Endothelial cell (in vitro differentiated cells): ENCODE data around the gene DUSP5. TPM values are rescaled to one million over a fixed set of nuclear protein-coding genes. Genes with fewer than 3 reads are reported as not detected.
A peak's percentile ranks its signal among the peaks of the same experiment; 100 is the strongest.

Experiments
- DNase-seq: peaks from one replicate; pipeline ENCODE4 v3.0.0; 2021; ENCODE audit warnings: low spot score
- H3K27ac Mint-ChIP-seq: one replicate; pipeline ENCODE4 v1.8.0; 2021; ENCODE audit warnings: mixed read lengths, inconsistent platforms; ENCODE audit not compliant: unreplicated experiment
- H3K27me3 Mint-ChIP-seq: one replicate; pipeline ENCODE4 v1.8.0; 2021; ENCODE audit warnings: mild to moderate bottlenecking, moderate library complexity, mixed read lengths, inconsistent platforms; ENCODE audit not compliant: unreplicated experiment
- H3K36me3 Mint-ChIP-seq: one replicate; pipeline ENCODE4 v1.8.0; 2021; ENCODE audit warnings: mild to moderate bottlenecking, low read depth, mixed read lengths, inconsistent platforms; ENCODE audit not compliant: unreplicated experiment
- H3K4me1 Mint-ChIP-seq: one replicate; pipeline ENCODE4 v1.8.0; 2021; ENCODE audit warnings: mild to moderate bottlenecking, mixed read lengths, inconsistent platforms; ENCODE audit not compliant: unreplicated experiment
- H3K4me3 Mint-ChIP-seq: one replicate; pipeline ENCODE4 v1.8.0; 2021; ENCODE audit warnings: mild to moderate bottlenecking, mixed read lengths, inconsistent platforms; ENCODE audit not compliant: unreplicated experiment
- H3K9me3 Mint-ChIP-seq: one replicate; pipeline ENCODE4 v1.8.0; 2021; ENCODE audit warnings: mixed read lengths, inconsistent platforms; ENCODE audit not compliant: unreplicated experiment
- CTCF ChIP-seq: fragments of 200-600 bp; sonication (generic); IDR thresholded peaks from one replicate; pipeline ENCODE4 v1.5.0; 2021; ENCODE audit warnings: antibody characterized with exemption; ENCODE audit not compliant: unreplicated experiment
- total RNA-seq: library from RNA; stranded (reverse); fragmentation: NEBNext Ultra II Directional; extraction: Animal tissue kit (Norgen Biotek cat#: 25700); gene quantifications from one replicate; pipeline ENCODE4 v1.2.1, GENCODE V29; 2021; ENCODE audit not compliant: unreplicated experiment

DUSP5 gene
- total RNA-seq, 1 donor from 2014 or later: 46.0 TPM

- H3K4me1 Mint-ChIP-seq: peaks cover 45% of the 10 kb centered on the region
- TF ChIP-seq CTCF: no peak
- H3K36me3 Mint-ChIP-seq: peaks cover 14% of the 10 kb centered on the region
- peak overlapping the region; percentile 69 for H3K27ac Mint-ChIP-seq
- H3K9me3 Mint-ChIP-seq: no peaks in the 10 kb centered on the region
- peaks cover 23% of the 10 kb centered on the region for H3K27me3 Mint-ChIP-seq
- peak overlapping the region; percentile 97 for H3K4me3 Mint-ChIP-seq
- peak; percentile 28 for DNase-seq
Observed at GRCh38 chr10:110495731-110496552, 1.8 kb upstream of the DUSP5 start.

- TF ChIP-seq CTCF: no peak
- peak overlapping the region; percentile 97 for H3K4me3 Mint-ChIP-seq
- peaks cover 52% of the 10 kb centered on the region for H3K4me1 Mint-ChIP-seq
- H3K36me3 Mint-ChIP-seq: peaks cover 14% of the 10 kb centered on the region
- peak overlapping the region; percentile 93 for H3K27ac Mint-ChIP-seq
- H3K27me3 Mint-ChIP-seq: peaks cover 23% of the 10 kb centered on the region
- no peak for DNase-seq
- no peaks in the 10 kb centered on the region for H3K9me3 Mint-ChIP-seq
Observed at GRCh38 chr10:110496553-110497437, 912 bp upstream of the DUSP5 start.

GRCh38 chr10:110498087-110498981 is 627 bp downstream of the DUSP5 start:
- no peak for TF ChIP-seq CTCF
- Mint-ChIP-seq H3K4me1 (peaks cover 61% of the 10 kb centered on the region), H3K27ac (peak overlapping the region; percentile 89), H3K9me3 (no peaks in the 10 kb centered on the region), H3K36me3 (peaks cover 14% of the 10 kb centered on the region), H3K27me3 (peaks cover 22% of the 10 kb centered on the region), H3K4me3 (peak overlapping the region; percentile 99)
- DNase-seq: peak; percentile 51

GRCh38 chr10:110498982-110499795 is 1.5 kb downstream of the DUSP5 start:
- DNase-seq: peak; percentile 37
- H3K36me3 Mint-ChIP-seq: peaks cover 14% of the 10 kb centered on the region
- H3K4me3 Mint-ChIP-seq: peak overlapping the region; percentile 99
- H3K27ac Mint-ChIP-seq: peak overlapping the region; percentile 89
- no peak for TF ChIP-seq CTCF
- no peaks in the 10 kb centered on the region for H3K9me3 Mint-ChIP-seq
- H3K27me3 Mint-ChIP-seq: peaks cover 18% of the 10 kb centered on the region
- H3K4me1 Mint-ChIP-seq: peaks cover 69% of the 10 kb centered on the region
